ENCODE measurements around the gene ZNF219. TPM values are rescaled to one million over a fixed set of nuclear protein-coding genes. Genes with fewer than 3 reads are reported as not detected.

Gene ZNF219
- total RNA-seq: 0.58 and 4.8 TPM in 2 replicates

DNA sequence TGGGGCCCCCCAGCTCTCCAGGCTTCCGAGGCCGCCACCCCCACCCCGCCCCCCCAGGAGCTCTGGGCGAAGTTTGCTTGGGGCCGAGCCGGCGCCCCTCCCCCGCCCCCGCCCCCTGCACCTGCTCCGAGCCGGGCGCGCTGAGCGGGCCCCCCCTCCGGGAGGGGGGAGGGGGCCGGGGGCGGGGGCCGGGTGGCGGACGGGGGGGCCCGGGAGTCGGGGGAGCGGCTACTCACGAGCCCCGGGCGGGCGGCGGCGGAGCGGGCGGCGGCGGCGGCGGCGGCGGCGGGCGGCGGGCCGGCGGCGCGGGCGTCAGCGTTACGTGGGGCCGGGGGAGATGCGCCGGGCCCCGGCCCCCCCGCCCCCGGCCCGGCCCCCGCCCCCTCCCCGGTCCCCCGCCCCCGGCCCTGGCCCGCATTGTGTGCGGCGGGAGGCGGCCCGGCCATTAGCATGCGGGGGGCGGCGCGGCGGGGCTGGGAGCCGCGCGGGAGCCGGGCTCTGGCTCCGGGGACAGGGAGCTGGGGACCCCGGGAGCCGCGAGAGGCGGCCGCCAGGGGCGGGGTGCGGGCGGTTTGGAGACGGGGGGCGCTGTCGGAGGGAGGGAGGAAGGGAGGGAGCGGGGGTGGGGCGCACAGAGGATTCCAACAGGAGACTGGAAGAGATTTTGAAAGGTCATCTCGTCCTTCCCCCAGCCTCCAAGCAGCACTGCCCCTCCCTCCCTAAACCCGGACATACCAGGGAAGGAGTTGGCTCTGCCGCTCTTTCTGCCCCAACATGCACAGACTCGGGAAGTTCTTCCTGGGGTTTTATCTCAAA is at the start of gene ZNF219:
ZNF219 (minus strand) TSS at position 580 of the 816 bp plus-strand sequence. CDS start 5,064 bp downstream, outside the sequence.

DNA sequence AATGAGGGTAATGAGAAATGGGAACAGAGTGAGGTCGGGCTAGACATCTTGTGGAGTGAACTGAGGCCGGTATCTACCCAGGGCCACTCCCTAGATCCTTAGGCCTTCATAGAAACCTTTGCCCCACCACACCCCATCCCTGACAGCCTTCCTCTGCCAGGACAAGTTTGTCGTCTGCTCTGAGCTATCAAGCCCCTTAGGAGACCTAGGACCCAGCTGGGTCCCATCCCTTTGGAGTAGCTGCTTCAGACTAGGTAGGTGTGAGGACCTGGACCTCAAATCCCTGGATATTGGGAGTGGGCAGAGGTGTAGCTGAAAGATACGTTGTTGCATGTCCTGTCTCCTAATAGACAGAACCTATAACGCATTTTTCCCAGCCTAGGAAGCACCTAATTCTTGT is 2.5 kb upstream of the ZNF219 start, which contains the start of gene TMEM253:
TMEM253 (plus strand) TSS at position 136 of the 400 bp plus-strand sequence. CDS start 278 bp downstream, outside the sequence.

DNA sequence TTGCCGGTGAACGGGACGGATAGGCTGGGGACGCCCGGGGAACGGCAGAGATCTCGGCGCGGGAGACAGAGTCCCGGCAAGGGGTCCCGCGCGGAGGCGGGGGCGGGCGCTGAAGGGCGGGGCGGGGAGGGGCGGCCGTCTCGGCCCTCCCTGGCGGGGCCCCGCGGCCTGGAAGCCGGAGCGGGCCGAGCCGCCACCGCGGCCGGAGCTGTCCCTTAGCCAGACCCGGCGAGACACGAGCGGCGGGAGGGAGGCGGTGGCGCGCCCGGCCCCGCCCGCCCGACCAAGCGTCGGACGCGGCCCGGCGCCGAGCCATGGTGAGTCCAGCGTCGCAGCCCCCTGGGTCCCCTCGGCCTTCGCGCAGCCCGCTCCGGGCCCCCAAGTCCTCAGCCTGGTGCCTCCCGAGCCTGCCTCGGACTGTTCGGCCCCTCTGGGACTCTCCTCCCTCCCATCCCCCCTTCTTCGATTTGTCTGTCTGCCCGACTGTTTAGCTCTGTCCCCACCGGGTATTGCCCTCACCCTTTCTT is 28.3 kb downstream of the ZNF219 start, which contains the start of gene ARHGEF40:
ARHGEF40 (plus strand) TSS at position 222 of the 527 bp plus-strand sequence; CDS start at position 315, 93 bp downstream.

GRCh38 chr14:21057803-21058675 is 40.4 kb downstream of the ZNF219 start, which contains the start of gene RNASE8:
TSS of gene RNASE8 (plus strand) at chr14:21057822. CDS start at chr14:21057893, 71 bp downstream.

DNA sequence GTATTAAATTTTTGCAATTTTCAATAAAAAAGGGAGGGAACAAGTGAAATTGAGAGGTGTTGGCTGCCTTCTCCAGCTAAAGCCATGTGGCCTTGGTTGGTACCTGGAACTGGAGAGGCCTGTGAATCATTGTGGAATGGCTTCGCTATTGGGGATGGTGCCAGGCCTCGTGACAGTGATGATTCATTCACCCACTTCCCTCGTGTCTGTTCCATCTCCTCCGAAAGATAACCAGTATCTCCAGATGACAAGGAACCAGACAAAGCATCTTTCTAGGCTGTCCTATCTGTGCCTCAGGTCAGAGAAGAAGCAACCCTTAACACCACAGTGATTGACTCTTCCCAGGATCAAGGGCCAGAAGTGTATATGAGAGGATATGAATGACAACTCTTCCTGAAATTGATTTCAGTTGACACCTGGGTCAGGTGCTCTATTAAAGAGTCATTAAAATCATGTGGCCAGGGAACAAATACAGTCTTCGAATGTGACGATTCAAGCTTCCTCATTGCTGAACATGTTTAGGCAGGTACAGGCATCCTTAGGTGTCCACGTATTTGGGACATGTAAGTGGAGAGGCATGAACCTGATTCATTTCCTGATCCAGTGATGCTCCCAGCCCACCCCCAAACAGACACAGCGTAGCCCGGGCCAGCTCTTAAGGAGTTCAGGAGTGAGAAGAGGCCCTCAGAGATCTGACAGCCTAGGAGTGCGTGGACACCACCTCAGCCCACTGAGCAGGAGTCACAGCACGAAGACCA is 56.6 kb downstream of the ZNF219 start, which contains the start of gene RNASE7:
RNASE7 (plus strand) TSS at position 687 of the 758 bp plus-strand sequence. CDS start 631 bp downstream, outside the sequence.

Other genes with a start within 250 kb of the ZNF219 start
- gene RNASE3, start 207.3 kb downstream of the ZNF219 start, total RNA-seq: not detected in 2 replicates
- gene RNASE2, start 143.2 kb downstream of the ZNF219 start, total RNA-seq: not detected in 2 replicates
- gene METTL17, start 108.7 kb downstream of the ZNF219 start, total RNA-seq: 38.3 and 44.0 TPM in 2 replicates
- 0.28 TPM in 1 of 2 replicates, not detected in the other for gene SLC39A2, start 99.4 kb downstream of the ZNF219 start, total RNA-seq
- 0.38 and 10.1 TPM in 2 replicates for gene NDRG2, start 73.6 kb downstream of the ZNF219 start, total RNA-seq
- gene TPPP2, start 68.4 kb downstream of the ZNF219 start, total RNA-seq: not detected in 2 replicates
- not detected in 2 replicates for gene RNASE13, start 63.8 kb downstream of the ZNF219 start, total RNA-seq
- not detected in 2 replicates for gene RNASE7, start 56.3 kb downstream of the ZNF219 start, total RNA-seq
- gene RNASE8, start 40.8 kb downstream of the ZNF219 start, total RNA-seq: not detected in 2 replicates
- 30.3 and 43.7 TPM in 2 replicates for gene ARHGEF40, start 28.4 kb downstream of the ZNF219 start, total RNA-seq
- gene TMEM253, start 2.4 kb upstream of the ZNF219 start, total RNA-seq: not detected in 2 replicates
- not detected in 2 replicates for gene OR5AU1, start 57.4 kb upstream of the ZNF219 start, total RNA-seq
- gene HNRNPC, start 170.8 kb upstream of the ZNF219 start, total RNA-seq: 696 and 811 TPM in 2 replicates
- gene RPGRIP1, start 181.4 kb upstream of the ZNF219 start, total RNA-seq: not detected in 2 replicates

Measured in regular cardiac myocyte (primary cell).